GM23248 (cell line): ENCODE data around the gene CACNA1I. TPM values are rescaled to one million over a fixed set of nuclear protein-coding genes. Genes with fewer than 3 reads are reported as not detected.

Source experiments
- DNase-seq: peaks from one replicate; pipeline ENCODE4 v3.0.0-alpha.2; 2015
- H2AFZ ChIP-seq: fragments of 200-600 bp; sonication (generic); 2 replicates; pipeline ENCODE4 v1.6.1; 2016; ENCODE audit warnings: antibody characterized with exemption
- H3F3A ChIP-seq: fragments of 200-600 bp; sonication (generic); 2 replicates; pipeline ENCODE4 v1.6.1; 2016; ENCODE audit warnings: mild to moderate bottlenecking, antibody characterized with exemption, mixed run types; ENCODE audit not compliant: insufficient read depth
- H3K27ac ChIP-seq: fragments of 200-600 bp; sonication (generic); 2 replicates; pipeline ENCODE4 v1.5.1; 2016; ENCODE audit warnings: mild to moderate bottlenecking
- H3K27me3 ChIP-seq: fragments of 200-600 bp; sonication (generic); replicated peaks from 2 replicates; pipeline ENCODE4 v1.6.1; 2016; ENCODE audit warnings: mild to moderate bottlenecking; ENCODE audit not compliant: insufficient read depth
- H3K36me3 ChIP-seq: fragments of 200-600 bp; sonication (generic); 2 replicates; pipeline ENCODE4 v1.6.1; 2016; ENCODE audit warnings: low read depth, mild to moderate bottlenecking
- H3K4me1 ChIP-seq: fragments of 200-600 bp; sonication (generic); 2 replicates; pipeline ENCODE4 v1.6.1; 2016; ENCODE audit warnings: mild to moderate bottlenecking; ENCODE audit not compliant: insufficient read depth
- H3K4me2 ChIP-seq: fragments of 200-600 bp; sonication (generic); one replicate; pipeline ENCODE4 v1.6.1; 2016; ENCODE audit warnings: mild to moderate bottlenecking; ENCODE audit not compliant: unreplicated experiment
- H3K4me3 ChIP-seq: fragments of 200-600 bp; sonication (generic); 2 replicates; pipeline ENCODE4 v1.5.1; 2016; ENCODE audit warnings: mild to moderate bottlenecking
- H3K79me2 ChIP-seq: fragments of 200-600 bp; sonication (generic); 2 replicates; pipeline ENCODE4 v1.6.1; 2016; ENCODE audit warnings: mild to moderate bottlenecking; ENCODE audit not compliant: insufficient read depth
- H3K9ac ChIP-seq: fragments of 200-600 bp; sonication (generic); 2 replicates; pipeline ENCODE4 v1.6.1; 2016; ENCODE audit warnings: mild to moderate bottlenecking
- H3K9me2 ChIP-seq: fragments of 200-600 bp; sonication (generic); 2 replicates; pipeline ENCODE4 v1.6.1; 2016; ENCODE audit warnings: mixed run types, mild to moderate bottlenecking, moderate library complexity; ENCODE audit not compliant: insufficient read depth
- H3K9me3 ChIP-seq: fragments of 200-600 bp; sonication (generic); one replicate; pipeline ENCODE4 v1.6.1; 2017; ENCODE audit warnings: low read depth
- H4K20me1 ChIP-seq: fragments of 200-600 bp; sonication (generic); 2 replicates; pipeline ENCODE4 v1.6.0; 2016; ENCODE audit not compliant: insufficient read depth
- EZH2 ChIP-seq: fragments of 200-600 bp; sonication (generic); IDR thresholded peaks from 2 replicates; pipeline ENCODE4 v1.6.1; 2018; ENCODE audit warnings: antibody characterized with exemption, mild to moderate bottlenecking; ENCODE audit not compliant: insufficient read depth, poor library complexity, severe bottlenecking
- EZH2phosphoT487 ChIP-seq: fragments of 200-600 bp; sonication (generic); IDR thresholded peaks from 2 replicates; pipeline ENCODE4 v1.6.1; 2018; ENCODE audit warnings: antibody characterized with exemption, moderate library complexity, mild to moderate bottlenecking, low read depth; ENCODE audit not compliant: insufficient read depth
- WGBS, 2 experiments: methylation state at CpG; one replicate each; pipeline ENCODE4 v1.1.6; 2015 to 2017; ENCODE audit warnings: low lambda C conversion rate in 2 of 2, low coverage in 1 of 2; ENCODE audit errors: missing lambda C conversion rate in 2 of 2; 5-methylcytosine and 5-hydroxymethylcytosine counted together
- in situ Hi-C: fragments of 300-500 bp; cut with MboI; formaldehyde crosslinking; loops from 2 replicates; pipeline ENCODE4 v1.15.0; 2020
- polyA plus RNA-seq: library from polyadenylated mRNA; unstranded; fragments of >200 nt; fragmentation: Nextera tagmentation; extraction: Ambion mirVana; gene quantifications from 2 replicates; pipeline ENCODE4 v1.2.1, GENCODE V29; 2016
- total RNA-seq: library from RNA; depleted of rRNA; stranded (reverse); fragments of >200 nt; shearing (Covaris generic); gene quantifications from 2 replicates; pipeline ENCODE4 v1.2.3, GENCODE V29; 2014

The CACNA1I gene
- total and polyA plus RNA-seq, 2 experiments from 2014 or later, result not detected

DNA sequence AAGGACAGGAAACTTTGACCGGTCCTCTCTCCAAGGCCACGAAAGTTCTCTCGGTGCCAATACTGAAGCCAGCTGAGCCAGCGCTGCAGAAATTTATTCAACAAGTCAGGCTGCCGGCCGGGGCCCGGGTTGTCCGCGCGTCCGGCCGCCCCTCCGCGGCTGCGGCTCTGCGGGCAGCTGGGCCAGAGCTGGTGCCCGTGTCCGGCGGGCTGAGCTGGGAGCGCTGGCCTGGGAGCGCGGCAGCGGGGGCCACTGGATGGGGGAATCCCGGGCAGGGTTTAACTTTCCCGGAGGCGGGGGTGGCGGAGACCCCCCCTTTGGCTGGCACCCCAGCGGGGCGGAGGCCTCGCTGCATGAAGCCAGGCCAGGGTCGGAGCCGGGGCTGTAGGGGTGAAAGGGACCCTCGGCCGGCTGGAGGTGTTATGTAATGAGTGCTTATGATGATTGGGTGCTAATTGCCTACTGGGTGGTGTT is 12.3 kb upstream of the CACNA1I start:
- H3K4me1 ChIP-seq, result no peaks in the 10 kb centered on the region
- H3K36me3 ChIP-seq, result no peaks in the 10 kb centered on the region
- no peak overlapping the region for H2AFZ ChIP-seq
- no peak for TF ChIP-seq EZH2phosphoT487
- peak; percentile 75 for TF ChIP-seq EZH2
- no peaks in the 10 kb centered on the region for H3K9me2 ChIP-seq
- in situ Hi-C loops, result loop anchor here (25.0 kb wide), 1 partner anchor 779 kb away; the partner anchor contains the start of gene ADSL
- H3K4me2 ChIP-seq, result no peak overlapping the region
- no peaks in the 10 kb centered on the region for H3K79me2 ChIP-seq
- no peak overlapping the region for H3K9ac ChIP-seq
- 2% methylated on average over 33 of the region's 34 CpGs for WGBS, 2 experiments
- no peak overlapping the region for H3K27ac ChIP-seq
- H3F3A ChIP-seq, result no peaks in the 10 kb centered on the region
- peak; percentile 30 for DNase-seq
- H3K9me3 ChIP-seq, result no peaks in the 10 kb centered on the region
- no peak overlapping the region for H3K4me3 ChIP-seq
- no peaks in the 10 kb centered on the region for H4K20me1 ChIP-seq
- peaks cover 45% of the 10 kb centered on the region for H3K27me3 ChIP-seq

DNA sequence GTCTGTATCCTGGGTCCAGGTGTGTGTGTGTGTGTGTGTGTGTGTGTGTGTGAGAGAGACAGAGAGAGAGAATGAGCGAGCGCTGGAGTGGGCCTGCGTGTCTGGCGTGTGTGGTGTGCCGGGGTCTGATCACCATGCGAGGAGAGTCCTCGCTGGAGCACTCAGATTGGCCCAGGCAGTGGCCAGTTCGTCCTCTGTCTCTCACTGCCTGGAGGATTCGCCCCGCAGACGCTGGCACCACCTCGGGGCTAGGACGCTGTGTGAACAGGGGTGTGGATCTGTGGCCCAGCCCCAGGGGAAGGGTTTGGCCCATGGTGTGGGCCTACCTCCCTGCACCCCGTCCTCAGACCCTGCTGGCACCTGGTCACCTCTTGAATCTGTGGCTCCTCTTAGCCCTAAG is 11.6 kb upstream of the CACNA1I start:
- in situ Hi-C loops, result loop anchor here (25.0 kb wide), 1 partner anchor 778 kb away; the partner anchor contains the start of gene ADSL
- Histone ChIP-seq H3K4me1 (no peaks in the 10 kb centered on the region), H3K9ac (no peak overlapping the region), H3K4me3 (no peak overlapping the region), H3K9me3 (no peaks in the 10 kb centered on the region), H3K36me3 (no peaks in the 10 kb centered on the region), H4K20me1 (no peaks in the 10 kb centered on the region), H3K27ac (no peak overlapping the region), H3F3A (no peaks in the 10 kb centered on the region), H3K4me2 (no peak overlapping the region), H3K9me2 (no peaks in the 10 kb centered on the region), H3K27me3 (peaks cover 45% of the 10 kb centered on the region), H3K79me2 (no peaks in the 10 kb centered on the region), H2AFZ (no peak overlapping the region)
- WGBS, 2 experiments, result 44 to 58% methylated on average over 11 to 14 of the region's 14 CpGs
- no peak for DNase-seq
- no peak for TF ChIP-seq EZH2phosphoT487

DNA sequence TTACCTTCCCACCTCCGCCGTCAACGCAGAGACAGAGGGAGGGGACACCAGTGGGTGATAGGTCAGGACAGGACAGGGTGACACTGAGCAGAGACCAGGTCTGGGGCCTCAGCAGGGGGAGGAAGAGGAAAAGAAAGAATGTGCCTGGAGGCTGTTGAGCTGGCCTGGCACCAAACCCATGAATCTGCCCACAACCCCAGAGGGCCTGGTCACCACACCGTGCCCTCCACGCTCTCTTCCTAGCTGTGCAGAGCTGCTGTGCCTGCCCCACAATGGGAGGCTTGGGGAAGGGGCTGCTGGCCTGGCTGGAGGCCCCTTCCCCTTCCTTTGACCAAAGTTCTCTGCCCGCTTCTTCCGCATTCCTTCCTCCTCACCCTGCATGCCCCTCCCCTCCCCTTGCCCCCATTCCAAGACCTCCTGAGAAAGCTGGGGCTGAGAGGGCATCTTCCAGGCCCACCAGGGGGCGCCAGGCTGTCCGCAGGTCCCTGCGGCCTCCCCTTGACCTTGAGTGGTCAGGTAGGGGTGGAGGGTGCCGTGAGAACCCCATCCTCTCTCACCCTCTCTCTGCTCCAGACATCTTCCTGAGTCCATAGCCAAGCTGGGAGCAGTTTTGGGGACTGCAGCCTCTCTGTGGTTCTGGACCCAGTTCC is 11.0 kb upstream of the CACNA1I start:
- H3K79me2 ChIP-seq, result no peaks in the 10 kb centered on the region
- TF ChIP-seq EZH2 (no peak), EZH2phosphoT487 (no peak)
- peak; percentile 50 for DNase-seq
- WGBS, 2 experiments, result 43 to 50% methylated on average over 9 to 11 of the region's 11 CpGs
- H3K9me3 ChIP-seq, result no peaks in the 10 kb centered on the region
- H4K20me1 ChIP-seq, result no peaks in the 10 kb centered on the region
- H3K4me1 ChIP-seq, result no peaks in the 10 kb centered on the region
- H2AFZ ChIP-seq, result no peak overlapping the region
- H3K9ac ChIP-seq, result no peak overlapping the region
- H3F3A ChIP-seq, result no peaks in the 10 kb centered on the region
- peaks cover 45% of the 10 kb centered on the region for H3K27me3 ChIP-seq
- in situ Hi-C loops, result loop anchor here (25.0 kb wide), 1 partner anchor 778 kb away; the partner anchor contains the start of gene ADSL
- H3K4me2 ChIP-seq, result no peak overlapping the region
- H3K36me3 ChIP-seq, result no peaks in the 10 kb centered on the region
- no peak overlapping the region for H3K4me3 ChIP-seq
- H3K27ac ChIP-seq, result no peak overlapping the region
- no peaks in the 10 kb centered on the region for H3K9me2 ChIP-seq

DNA sequence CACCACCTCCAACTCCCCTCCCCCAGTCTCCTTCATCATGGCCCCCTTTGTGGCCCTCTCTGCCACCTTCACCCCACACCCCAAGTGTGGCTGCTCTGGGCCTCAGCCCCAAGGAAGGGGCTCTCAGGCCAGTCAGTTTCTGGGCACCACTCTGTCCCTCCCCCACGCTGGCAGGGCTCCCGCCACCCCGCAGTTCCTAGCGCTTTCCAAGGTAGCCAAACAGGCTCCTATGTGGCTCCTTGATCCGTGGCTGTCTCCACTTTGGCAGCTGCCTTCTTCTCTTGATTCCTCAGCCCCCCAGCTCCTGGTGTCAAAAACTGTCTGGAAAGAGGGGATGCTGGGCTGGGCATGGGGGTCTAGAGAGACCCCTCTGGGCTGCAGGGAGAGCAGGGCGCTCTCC is 10.4 kb upstream of the CACNA1I start:
- H3K9me3 ChIP-seq, result no peaks in the 10 kb centered on the region
- no peak overlapping the region for H3K27ac ChIP-seq
- WGBS, 2 experiments, result 16 to 29% methylated on average over 6 of the region's 6 CpGs
- no peaks in the 10 kb centered on the region for H3K4me1 ChIP-seq
- H3K4me2 ChIP-seq, result no peak overlapping the region
- TF ChIP-seq EZH2, result no peak
- TF ChIP-seq EZH2phosphoT487, result no peak
- H4K20me1 ChIP-seq, result no peaks in the 10 kb centered on the region
- peaks cover 45% of the 10 kb centered on the region for H3K27me3 ChIP-seq
- in situ Hi-C loops, result loop anchor here (25.0 kb wide), 1 partner anchor 777 kb away; the partner anchor contains the start of gene ADSL
- H3K36me3 ChIP-seq, result no peaks in the 10 kb centered on the region
- H3K4me3 ChIP-seq, result no peak overlapping the region
- H3K9me2 ChIP-seq, result no peaks in the 10 kb centered on the region
- no peak overlapping the region for H2AFZ ChIP-seq
- peak; percentile 16 for DNase-seq
- no peaks in the 10 kb centered on the region for H3K79me2 ChIP-seq
- no peak overlapping the region for H3K9ac ChIP-seq
- no peaks in the 10 kb centered on the region for H3F3A ChIP-seq
